Daoy (cell line): Measurements from ENCODE around the gene CAMK2A. TPM values are rescaled to one million over a fixed set of nuclear protein-coding genes. Genes with fewer than 3 reads are reported as not detected.

Source experiments
- DNase-seq: peaks from one replicate; pipeline ENCODE4 v3.0.0-alpha.2; 2015; ENCODE audit warnings: low read depth
- total RNA-seq: library from RNA; depleted of rRNA; stranded (reverse); fragments of >200 nt; shearing (Covaris generic); gene quantifications from 2 replicates; pipeline ENCODE4 v1.2.3, GENCODE V29; 2014

CAMK2A gene
- total RNA-seq, 1 experiment from 2014 or later, result 0.23 TPM

DNA sequence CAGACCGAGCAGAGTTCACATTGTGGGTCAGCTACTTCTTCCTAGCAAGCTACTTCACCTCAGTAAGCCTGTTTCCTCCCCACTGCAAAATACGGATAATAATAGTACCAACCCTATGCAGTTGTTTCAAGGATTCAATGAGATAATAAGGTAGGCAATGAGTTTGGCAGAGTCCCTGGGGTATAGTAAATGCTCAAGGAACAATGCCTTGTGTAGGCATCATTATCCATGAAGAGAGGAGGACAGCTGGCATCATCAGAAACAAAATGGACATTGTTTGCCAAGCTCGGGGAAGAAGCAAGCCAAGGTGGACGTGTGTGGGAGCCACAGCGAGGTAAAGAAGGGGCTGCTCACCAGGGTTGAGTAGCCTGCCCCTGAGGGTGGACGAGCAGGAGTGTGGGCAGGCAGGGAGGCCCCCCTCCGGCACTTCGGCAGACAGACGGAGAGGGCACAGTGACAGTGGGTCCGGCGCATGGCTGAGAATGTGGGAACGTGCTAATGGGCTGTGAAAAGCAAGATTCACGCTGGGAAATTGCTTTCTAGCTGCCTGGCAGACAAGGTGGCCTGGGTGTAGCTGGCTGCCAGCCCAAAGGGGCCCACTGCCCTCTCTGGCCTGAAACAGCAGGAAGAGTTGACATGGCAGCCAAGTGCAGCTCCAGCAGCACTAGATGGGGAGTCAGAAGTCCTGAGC is 10.1 kb downstream of the CAMK2A start:
- DNase-seq, result no peak

DNA sequence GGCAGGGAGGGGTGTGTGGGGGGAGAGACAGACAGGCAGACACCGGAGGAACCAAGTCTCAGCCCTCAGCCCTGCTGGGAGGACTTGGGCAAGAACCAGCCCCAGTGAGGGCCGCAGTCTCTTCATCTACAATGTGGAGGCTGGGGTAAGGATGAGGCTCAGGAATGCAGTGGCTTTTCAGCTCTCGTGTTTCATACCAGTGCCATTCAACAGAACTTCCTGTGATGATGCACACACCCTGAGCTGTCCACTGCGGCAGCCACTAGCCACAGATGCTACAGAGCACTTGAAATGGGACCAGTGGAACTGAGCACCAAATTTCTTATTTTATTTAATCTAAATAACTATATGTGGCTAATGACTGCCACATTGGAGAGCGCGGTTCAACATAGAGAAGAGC is 10.7 kb downstream of the CAMK2A start:
- DNase-seq, result peak; percentile 83

DNA sequence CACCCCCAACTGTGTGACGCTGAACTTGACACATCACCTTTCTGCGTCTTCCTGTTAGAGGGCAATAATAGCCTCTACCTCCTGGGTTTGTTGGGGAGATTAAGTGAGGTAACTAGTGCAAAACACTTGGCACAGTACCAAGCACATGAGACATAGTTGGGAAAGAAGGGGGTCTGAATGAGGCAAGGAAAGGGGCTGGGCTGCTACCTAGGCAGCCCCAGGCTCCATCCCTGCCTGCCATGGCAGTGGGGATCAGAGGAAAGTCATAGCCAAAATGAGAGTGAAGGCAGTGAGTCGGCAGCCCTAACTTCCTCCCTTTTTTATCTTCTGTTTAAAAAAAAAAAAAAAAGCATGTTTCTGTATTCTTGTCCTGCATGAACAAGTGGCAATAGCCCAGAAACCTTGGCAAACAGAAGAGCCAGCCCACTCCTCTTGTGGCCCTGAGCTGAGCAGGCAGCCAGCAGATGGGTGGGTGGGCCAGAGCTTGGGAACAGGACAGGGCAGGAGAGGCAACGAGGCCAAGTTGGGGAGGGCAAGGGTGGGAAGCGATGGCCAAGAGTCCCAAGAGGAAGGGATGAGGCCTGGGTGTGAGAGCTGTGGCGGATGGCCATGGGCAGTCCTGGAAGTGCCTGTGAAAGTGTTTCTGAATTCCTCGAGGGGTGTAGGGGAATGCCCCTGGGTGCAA is 11.4 kb downstream of the CAMK2A start:
- peak; percentile 38 for DNase-seq

DNA sequence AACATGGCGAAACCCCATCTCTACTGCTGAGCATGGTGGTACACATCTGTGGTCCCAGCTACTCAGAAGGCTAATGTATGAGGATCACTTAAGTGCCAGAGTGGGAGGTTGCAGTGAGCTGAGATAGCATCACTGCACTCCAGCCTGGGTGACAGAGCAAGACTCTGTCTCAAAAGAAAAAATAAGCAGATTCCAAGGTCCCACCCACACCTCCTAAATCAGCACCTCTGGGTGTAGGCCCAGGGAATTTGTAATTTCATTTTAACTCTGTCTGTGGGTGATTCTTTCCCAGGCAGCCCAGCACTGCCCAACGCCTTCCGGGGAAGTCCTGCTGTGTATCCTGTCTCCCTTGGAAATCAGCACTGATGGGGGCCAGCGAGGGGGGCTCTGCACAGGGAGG is 12.5 kb downstream of the CAMK2A start:
- no peak for DNase-seq

DNA sequence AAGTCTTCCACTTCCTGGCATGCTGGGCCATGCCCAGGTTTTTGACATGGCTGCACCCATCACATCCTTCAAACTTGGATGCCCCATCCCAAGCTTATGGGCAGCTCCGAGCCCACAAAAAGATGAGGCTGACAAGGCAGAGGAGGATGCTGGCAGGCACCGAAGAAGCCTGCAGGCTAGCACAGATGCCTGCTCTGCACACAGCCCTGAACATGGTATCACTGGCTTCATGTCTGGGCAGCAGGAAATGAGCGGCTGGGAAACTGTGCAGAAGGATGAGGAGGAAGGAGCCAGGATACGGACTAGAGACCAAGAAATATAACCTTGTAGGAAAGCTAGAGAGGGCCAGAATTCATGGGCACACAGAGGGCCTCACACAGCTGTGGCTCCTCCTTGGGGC is 14.8 kb downstream of the CAMK2A start:
- no peak for DNase-seq

DNA sequence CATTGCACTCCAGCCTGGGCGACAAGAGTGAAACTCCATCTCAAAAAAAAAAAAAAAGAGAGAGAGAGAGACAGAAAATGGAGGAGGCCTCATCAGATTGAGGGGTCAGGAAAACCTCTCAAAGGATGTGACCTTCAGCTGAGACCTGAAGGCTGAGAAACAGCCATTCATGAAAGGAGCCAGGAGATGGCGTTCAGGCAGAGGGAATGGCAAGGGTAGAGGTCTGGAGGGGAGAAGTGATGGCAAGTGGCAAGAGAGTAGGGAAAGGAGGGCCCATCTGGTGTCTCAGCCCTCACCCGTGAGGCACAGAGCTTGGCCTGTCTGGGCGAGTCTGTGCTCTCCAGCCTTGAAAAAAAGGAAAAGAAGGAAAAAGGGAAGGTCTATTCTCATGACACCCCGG is 17.0 kb downstream of the CAMK2A start:
- peak; percentile 67 for DNase-seq

DNA sequence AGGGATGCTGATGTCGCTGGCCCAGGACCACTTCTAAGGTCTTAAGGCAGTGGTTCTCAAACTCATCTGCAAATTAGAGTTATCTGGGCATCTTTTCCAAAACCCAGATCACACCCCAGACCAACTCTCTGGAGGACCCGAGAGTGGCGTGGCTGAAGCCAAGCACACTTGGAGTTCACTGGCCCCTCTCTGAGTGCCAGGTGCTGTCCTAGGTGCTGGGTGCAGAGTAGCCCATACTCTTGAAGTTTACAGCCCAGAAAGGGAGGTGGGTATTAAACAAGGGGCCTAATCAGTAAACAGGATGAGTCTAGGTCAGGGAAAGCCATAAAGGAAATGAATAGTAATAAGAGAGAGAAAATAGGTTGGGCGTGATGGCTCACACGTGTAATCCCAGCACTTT is 17.6 kb downstream of the CAMK2A start:
- DNase-seq, result no peak

DNA sequence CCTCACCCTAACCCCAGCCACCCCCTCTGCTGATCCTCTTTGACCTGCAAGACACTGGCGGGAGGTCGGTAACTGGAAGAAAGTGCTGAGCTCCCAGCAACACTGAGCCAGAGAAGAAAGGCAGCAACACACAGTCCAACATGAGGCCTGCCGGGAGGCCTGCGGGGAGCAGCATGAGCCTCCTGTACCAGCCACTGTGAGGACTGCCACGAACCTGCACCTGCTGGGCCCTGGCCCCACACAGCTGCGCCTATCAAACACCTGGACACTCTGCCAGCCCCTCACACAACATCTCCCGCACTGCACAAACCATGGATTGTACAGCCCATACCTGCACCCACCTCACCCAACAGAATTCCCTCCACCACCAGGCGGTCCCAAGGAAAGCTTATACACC is 18.3 kb downstream of the CAMK2A start:
- no peak for DNase-seq

DNA sequence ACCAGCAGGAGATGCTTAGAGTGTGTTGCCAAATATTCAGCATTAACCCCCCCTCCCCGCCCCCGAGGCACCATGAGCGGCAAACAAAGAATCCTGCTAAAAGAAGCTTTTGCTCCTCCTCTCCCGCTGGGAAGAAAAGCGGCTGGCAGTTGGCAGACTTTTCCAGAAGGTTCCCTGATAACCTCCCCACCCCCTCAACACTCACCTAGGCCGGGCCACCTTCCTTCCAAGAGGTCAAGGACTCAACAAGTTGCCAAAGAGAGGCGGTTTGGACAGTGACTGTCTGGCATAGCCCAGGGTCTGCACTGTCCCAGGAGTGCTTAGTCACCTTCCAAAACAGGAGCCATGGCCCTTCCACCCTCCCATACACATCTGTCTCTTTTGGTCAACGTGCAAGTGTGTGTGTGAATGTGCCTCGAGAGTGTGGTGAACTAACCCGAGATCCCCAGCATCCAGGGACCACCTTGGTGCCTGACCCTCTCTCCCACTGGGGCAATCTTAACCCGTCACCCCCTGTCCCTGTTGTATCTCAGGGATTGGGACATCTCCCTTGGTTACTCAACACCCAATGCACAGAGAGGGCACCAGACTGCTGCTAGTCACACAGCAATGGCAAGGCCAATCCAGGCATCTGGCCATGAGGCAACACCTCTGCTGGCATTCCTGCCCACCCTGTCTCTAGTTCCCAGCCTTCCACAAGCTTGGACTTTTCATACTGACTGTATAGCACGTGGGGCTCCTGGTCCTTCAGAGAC is 18.9 kb downstream of the CAMK2A start:
- DNase-seq, result no peak

DNA sequence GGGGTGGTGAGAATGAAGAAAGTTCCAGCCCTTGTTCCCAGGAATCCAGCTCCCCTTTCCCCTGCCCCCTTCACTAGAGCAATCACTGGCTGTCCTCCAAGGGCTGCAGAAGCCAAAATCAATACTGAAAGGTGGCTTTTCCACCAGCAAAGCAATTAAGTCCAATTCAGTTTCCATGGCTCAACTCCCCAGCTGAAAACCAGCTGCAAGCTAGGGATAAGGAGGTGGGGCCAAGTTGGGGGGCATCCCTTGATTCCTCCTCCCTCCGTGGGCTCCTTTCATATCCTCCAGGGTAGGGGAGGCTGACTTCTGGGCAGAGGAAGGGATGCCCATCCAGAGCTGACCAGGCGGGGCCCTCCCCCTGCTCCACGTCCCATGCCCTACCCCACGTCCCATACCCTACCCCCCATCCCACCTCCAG is 22.7 kb downstream of the CAMK2A start:
- no peak for DNase-seq

DNA sequence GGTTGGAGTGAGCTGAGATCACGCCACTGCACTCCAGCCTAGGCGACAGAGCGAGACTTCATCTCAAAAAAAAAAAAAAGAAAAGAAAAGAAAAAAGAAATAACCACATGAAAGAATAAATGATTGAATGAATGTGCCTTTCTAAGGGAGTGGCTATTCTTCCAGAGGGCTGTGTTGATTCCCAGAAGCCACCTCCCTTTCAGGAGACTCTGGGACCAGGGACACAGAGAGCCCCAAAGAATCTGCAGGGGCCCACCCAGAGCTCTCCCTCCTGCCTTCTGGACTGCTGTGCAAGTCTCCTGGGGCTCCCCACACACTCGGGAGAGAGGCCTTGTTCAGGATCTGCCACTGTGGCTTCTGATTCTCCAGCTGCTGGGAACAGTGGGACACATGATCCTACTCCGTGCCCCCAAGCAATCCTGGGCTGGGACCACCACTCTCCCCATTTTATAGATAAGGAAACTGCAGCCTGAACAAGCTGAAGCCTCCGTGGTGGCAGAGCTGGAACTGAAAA is 23.6 kb downstream of the CAMK2A start:
- DNase-seq, result no peak

DNA sequence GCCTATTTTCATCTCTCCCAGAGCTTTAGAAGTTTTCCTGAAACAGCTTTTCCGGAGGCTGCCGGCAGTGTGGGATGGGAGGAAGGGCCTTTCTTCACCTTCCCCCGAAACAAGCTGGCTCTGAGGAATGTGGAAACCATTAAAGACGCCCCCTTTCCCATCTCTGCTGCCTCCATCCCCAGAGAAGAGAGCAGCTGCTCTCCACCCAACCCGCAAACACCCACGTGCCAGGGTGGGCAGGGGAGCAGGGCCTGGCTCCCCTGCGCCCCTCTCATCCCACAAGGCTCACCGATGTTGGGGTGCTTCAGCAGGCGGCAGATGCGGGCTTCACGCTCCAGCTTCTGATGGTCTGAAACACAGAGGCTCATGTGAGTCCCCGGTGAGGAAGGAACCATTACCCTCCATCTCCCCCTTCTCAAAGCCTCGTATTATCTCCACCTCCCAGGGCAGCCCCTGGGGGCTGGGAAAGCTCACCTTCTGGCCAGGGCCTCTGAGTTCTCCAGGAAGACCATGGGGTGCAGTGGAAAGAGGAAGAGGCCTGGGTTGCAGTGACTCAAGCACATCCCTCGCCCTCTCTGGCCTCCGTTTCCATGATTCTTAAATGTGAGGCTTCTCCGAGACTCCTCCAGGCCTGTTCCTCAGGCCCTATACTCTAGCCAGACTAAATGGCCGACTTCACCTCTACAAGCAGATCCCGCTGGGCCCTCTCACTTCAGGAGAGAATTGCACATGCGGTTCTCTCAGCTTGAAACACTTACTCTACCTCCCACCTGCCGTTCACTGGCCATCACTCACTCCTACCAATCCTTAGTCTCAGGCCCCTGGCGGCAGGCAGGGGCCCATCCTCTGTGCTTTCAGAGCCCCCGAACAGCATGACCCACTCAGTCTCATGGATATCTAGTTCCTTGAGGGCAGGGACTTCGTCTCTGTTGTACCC is 24.6 kb downstream of the CAMK2A start:
- DNase-seq, result no peak

DNA sequence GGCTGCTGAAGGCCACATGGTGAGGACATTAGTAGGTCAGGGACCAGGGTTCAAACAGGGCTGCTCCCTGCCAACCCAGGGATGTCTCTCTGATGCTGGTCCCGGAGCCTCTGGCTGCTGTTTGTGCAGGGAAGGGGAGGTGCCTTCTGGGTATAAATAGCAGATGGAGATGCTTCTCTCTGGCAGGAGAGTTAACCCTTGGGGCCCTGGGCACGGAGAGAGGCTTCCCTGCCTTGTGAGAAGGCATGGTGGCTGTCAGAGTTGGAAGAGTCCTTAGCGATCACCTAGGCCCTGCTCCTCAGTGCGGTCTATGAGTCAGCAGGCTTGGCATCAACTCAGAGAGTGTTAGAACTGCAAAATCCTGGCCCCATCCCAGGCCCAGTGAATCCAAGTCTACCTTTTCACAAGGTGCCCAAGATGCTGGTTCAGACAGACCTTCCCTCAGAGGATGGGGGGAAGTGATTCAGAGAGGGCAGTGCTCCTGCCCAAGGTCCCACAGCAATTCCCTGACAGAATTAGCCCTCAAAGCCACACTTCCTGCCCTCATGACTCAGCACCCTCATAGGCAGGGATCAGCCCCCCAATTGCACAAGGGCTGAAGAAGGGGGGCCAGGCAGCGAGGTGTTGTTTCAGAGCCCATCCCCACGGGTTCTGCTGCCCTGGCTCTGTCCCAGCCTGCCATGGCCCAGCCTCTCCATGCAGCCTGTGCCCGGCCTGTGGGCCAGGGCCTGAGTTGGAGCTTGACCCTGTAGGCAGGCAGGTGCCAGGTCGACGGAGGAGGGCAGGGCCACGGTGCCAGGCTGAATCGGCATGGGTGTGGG is 25.6 kb downstream of the CAMK2A start:
- peak; percentile 93 for DNase-seq

DNA sequence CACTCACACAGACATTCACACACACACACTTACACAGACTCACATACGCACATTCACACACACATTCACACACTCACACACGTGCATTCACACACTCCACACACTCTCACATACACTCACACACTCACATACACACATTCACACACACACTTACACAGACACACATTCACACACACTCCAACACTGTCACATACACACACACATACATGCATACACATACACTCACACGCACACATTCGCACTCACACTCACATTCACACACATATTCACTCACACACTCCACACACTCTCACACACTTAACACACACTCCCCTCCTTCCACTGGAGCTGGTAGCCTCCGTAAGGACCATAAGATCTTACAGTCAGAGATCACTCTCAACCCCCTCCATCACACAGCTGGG is 26.2 kb downstream of the CAMK2A start:
- DNase-seq, result no peak

DNA sequence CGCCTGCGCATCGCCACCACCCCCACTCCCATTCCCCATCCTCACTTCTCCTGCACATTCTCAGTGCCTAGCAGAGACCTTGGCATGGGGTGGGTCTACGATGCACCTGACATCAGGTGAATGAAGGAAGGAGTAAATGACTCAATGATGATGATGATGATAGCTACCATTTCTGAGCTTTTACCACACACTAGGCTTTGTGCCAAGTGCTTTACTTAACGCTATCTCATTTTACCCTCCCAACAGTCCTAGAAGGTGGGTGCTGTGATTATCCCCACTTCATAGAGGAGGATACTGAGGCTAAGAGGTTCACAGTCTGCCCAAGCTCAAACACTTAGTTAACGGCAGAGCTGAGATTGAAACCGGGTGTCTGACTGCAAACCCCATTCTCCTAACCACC is 27.1 kb downstream of the CAMK2A start:
- DNase-seq, result no peak

DNA sequence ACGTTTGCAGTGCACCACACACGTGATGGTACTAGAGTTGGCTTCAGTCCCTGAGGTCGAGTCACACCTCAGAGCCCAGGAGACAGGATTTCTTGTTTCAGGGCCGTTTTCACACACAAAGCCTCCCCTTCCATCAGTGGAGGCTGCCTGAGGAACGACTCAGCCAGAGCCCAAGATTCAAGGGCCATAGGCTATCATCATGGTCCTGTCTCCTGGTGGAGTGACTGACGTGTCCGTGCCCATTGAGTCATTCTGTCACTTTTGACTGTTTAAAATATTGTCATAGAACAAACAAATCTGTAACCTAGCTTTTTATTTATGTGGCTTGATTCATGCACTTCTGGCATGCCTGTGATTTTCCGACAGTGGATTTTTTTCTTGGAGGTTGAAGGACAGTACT is 28.3 kb downstream of the CAMK2A start:
- DNase-seq, result no peak

DNA sequence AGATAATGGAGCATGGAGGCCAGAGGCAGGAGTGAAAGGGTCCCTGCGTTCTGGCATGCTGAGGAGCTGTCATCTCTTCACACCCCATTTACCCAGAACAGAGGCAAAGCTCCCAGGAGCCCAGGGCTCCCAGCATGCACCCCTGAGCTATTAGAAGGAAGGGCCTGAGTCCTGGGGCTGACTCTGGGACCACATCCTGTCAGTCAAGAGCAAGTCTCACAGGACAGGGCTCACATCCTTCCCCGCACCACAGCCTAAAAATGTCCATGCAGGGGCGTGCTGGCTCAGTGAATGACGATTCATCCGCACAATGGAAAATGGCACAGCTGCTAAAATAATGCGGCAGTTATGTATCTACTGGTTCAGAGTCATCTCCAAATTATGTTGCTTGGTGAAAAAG is 31.4 kb downstream of the CAMK2A start:
- DNase-seq, result no peak

DNA sequence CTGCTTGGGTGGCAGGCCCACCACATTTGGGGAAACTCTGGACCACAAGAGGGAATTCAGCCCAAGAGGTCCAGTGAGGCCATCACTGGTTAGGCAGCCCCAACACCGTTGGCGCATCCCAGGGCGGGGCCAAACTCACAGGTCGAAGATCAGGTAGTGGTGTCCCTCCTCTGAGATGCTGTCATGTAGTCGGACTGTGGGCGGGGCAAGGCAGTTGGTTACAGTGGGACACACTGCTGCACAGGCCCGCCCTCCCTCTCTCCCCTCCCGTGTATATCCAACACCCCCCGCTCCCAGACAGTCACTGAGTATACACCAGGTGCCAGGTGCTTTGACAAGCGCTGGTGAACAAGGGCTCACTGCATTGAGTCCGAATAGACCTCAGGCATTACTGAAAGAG is 32.1 kb downstream of the CAMK2A start:
- DNase-seq, result no peak

DNA sequence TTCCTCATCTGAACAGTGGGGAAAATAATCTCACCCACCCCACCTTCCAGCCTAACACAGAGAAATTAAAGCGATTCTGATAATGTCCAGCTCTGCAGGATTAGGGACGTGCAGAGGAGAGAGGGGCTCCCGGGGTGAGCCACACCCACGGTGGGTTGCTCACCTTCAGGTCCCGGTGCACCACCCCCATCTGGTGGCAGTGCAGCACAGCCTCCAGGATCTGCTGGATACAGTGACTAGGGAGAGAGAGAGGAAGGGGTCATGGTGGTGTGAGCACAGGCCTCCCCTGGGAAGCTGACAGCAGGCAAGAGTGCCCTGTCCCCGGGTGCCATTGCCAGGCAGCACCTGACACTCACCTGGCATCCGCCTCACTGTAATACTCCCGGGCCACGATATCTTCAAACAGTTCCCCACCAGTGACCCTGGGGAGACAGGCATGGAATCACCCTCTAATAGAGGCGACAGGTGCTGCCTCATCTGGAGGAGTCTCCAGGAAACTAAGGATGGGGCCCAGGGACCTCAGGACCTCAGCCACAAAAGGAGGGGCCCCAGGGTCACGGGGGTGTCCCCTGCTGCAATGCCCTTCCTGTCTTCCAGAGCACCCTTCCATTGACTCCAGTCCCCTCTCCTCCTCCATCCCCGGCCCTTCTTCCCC is 33.0 kb downstream of the CAMK2A start:
- no peak for DNase-seq
